HG03460 (cell line): ENCODE results near the gene CTDSP2.
"Not testable (repeated sequence)": the region's sequence is repeated elsewhere in the genome, so short reads cannot be mapped to it uniquely, and the experiment has no call there.

Experiments
- ATAC-seq: cut with Tn5 transposase; IDR thresholded peaks from one replicate; pipeline ENCODE4 v1.9.1; 2021; ENCODE audit not compliant: unreplicated experiment

The CTDSP2 gene

DNA sequence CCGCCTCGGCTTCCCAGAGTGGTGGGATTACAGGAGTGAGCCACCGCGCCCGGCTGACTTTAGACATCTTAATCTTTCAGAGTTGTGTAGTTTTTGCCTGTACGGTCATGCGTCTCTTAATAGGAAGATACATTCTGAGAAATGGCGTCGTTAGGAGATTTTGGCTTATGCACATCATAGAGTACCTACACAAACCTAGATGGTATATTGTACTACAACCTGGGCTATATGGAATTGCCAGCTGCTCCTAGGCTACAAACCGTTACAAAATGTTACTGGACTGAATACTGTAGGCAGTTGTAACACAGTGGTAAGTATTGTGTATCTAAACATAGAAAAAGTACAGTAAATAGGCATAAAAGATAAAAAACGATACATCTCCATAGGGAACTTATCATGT lies 62.7 kb downstream of the CTDSP2 start:
- no peak for ATAC-seq

DNA sequence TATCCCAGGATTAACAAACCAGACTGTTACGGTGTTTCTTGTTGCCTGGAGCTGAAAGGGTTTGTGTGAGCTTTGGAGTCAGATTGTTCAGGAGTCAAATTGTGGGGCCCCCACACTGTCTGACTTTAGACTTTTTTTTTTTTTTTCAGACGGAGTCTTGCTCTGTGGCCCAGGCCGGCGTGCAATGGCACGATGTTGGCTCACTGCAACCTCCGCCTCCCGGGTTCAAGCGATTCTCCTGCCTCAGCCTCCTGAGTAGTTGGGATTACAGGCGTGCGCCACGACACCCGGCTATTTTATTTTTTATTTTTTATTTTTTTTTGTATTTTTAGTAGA lies 63.1 kb downstream of the CTDSP2 start:
- no peak for ATAC-seq

DNA sequence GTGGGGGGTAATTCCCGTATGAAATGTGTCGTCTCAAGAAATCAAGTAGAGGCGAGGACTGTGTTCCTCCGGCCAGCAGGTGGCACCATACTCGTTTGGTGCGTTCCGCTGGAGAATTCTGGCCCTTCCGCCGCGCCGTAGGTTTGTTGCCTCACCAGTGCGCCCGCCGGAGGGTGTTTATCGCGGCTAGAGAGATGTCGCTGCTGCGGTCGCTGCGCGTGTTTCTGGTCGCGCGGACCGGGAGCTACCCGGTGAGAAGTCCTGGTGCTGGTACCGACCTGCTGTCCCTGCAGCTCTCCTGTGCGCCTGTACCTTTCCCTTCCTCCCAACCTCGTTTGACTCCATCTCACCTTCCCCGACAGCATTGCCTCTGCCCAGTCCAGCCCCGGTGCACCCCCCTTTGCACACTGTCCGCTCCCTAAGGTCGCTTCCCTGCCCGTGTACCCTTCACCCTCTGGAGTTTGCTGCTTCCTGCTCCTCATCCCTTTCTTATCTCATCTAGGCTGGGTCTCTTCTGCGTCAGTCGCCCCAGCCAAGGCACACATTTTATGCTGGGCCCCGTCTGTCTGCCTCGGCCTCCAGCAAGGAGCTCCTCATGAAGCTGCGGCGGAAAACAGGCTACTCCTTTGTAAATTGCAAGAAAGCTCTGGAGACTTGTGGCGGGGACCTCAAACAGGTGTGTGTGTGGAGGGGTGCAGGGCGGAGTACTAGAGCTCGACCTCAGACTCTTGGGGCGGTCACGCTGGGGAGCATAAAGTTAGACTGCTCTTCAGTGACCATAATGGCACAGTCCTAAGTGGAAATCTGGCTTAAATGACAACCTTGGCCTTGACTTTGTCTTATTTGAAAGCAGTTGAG lies 63.7 kb downstream of the CTDSP2 start, which contains the start of gene TSFM:
Gene TSFM, plus strand, starts transcription at position 180 of the 858 bp plus-strand sequence. Its CDS starts 15 bp downstream, at position 195.
- peak; percentile 87 for ATAC-seq

DNA sequence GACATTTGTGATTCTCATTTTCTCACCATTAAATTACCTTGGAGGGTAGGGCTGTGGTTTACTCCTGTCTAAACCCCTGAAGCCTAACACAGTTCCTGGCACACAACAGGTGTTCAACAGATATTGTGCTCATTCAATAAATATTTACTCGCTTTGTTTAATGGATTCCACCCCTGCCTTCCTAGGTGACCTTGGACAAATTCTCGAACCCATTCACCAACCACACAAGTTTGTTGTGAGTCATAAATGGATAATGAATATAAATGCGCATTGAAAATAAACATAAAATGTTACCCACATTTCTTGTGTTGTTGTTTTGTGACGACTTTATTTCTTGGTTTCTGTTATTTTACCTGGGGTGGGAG lies 64.3 kb downstream of the CTDSP2 start:
- no peak for ATAC-seq

DNA sequence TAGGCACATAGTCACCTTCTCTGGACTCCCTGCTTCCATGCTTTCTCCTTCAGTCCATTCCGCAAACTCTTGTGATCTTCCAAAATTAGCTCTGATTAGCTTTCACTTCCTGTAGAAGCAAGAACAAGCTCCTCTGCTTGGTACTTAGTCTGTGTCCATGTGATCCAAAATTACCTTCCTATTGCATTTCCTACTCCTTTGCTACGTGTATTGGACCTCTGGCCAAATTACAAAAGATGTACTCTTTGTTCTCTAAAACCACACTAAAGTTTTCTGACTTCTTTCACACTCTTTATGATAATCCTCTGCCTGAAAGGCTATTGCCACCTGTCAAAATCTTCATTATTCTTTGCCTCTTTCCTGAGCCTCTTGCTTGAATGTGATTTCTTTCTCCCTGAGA lies 64.7 kb downstream of the CTDSP2 start:
- ATAC-seq: no peak

DNA sequence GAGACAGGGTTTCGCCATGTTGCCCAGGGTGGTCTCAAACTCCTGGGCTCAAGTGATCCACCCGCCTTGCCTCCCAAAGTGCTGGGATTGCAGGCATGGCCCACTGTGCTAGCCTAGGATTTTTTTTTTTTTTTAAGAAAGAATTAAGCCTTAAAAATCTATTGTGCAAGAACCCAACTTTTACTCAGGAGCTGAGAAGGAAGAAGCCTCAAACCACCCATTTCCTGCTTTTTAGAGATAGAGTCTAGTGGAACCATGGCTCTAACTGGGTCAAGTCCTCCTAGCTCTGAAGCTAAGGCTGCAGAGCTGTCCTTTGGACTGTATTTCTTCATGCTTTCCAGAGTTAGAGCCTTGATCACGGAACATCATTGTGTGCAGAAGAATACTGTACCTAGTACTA lies 65.3 kb downstream of the CTDSP2 start:
- ATAC-seq: no peak

DNA sequence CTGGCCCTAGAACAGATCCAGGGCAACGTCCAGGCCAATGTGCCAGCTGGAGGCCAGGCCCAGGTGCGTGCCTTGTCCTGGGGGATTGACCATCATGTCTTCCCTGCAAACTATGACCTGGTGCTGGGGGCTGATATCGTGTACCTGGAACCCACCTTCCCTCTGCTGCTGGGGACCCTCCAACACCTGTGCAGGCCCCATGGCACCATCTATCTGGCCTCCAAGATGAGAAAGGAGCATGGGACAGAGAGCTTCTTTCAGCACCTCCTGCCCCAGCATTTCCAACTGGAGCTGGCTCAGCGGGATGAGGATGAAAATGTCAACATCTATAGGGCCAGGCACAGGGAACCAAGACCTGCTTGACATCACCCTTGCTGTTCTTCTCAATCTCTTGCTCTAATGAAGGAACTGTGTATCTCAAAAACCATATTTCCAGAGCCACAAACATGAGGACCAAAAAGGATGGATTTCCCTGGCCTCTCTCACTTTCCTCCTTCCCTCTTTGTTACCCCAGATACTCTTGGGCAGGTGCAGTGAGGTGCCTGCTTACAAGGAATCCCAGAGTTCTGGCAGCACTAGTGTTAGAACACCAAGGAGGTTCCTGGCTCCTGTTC lies 66.1 kb downstream of the CTDSP2 start:
- no peak for ATAC-seq

DNA sequence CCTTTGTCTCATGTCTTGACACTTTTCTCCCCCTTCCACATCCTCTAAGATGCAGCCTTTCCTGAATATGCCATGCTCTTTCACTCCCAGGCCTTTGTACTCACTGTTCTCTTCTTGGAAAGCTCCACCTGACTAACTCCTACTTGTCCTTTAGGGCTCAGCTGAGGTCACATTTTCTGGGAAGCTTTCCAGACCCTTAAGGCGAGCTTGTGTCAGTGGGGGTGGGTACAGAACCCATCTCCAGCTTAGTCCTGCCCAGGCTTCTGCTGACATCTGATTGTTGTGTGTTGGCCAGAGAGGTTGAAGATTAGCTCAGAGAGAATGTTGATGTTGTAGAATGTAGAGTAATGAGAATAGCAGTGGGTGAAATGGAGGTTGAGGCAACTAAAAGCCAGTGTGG lies 66.8 kb downstream of the CTDSP2 start:
- ATAC-seq: no peak

DNA sequence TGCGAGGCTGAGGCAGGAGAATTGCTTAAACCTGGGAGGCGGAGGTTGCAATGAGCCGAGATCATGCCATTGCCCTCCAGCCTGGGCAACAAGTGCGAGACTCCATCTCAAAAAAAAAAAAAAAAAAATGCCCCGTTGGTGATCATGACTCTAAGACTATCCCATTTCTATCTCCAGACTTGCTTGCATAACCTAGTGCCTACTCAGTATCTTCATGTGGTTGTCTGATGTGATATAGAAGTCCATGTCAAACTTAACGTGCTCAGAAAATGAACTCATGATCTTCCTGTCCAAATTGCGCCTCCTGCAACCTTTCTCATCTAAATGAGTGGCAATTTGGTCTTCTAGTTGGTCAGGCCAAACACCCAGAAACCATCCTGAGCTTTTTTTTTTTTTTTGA lies 68.6 kb downstream of the CTDSP2 start:
- ATAC-seq: no peak

DNA sequence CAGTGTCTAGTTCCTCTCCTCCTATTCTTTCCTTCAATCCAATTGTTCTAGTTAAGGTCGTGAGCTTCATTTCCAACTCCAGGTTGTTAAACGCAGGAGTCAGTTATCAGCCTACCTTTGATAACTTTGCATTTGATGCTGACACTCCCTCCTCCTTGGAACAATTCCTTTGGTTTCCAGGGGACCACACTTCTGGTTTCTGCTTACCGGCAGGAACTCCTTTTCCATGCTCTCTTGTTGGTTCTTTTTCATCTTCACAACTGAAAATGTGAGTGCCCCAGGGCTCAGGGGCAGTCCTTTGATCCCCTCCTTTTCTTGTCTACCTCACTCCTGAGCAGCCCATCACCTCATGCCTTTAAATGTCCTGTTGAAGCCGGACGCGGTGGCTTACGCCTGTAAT lies 69.2 kb downstream of the CTDSP2 start:
- no peak for ATAC-seq

DNA sequence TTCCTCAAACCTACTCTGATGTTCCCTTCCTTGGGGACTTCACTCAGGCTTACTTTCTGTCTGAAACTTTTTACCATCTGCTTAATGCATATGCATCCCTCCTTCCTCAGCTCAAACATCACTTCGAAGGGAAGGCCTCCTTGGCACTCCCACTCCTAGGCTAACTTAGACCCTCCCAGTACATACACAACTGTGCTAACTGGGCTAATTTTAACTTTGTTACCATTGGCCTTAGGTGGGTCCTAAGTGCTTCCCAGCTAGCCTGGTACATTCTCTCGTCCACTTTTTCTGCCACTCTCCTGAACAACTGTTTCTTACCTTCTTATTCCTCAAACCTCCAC lies 70.3 kb downstream of the CTDSP2 start:
- no peak for ATAC-seq

DNA sequence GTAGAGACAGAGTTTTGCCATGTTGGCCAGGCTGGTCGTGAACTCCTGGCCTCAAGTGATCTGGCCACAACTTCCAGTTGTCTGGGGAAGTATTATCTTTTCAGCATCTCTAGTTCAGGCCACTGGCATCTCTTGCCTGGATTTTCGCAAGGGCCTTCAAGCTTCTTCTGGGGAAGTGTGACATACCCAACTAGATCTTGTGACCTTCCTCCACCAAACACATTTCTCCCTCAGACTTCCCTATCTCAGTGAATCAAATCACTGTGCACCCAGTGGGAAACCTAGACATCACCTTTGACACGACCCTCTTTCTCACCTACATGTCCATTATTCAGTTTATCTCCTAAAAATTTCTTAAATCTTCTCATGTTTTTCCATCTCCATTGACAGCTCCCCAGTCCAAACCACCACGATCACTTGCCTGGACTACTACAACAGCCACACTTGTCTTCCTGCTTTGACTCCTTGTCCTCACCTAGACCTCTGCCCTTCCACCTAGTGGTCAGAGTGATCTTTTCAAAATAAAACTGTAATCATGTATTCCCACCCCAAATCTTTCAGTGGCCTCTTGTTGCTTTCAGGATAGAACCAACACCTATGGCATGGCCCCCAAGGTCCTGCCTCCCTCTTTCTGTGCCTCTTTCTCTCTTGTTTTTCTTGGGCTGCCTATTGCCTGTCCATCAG lies 70.8 kb downstream of the CTDSP2 start:
- ATAC-seq: no peak

DNA sequence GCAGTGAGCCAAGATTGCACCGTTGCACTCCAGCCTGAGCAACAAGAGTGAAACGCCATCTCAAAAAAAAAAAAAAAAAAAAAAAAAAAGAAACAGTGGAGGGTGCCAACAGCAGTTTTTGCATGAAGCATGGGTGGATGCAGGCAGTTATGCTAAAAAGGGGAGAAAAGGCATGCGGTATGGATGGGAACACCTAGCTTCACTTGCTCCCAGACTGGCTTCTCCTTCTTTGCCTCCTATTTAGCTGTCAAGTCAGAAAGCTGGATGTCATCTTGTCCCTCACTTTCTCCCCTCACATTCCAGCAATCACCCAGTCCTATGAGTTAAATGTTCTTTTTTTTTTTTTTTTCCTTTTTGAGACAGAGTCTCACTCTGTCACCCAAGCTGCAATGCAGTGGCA lies 71.5 kb downstream of the CTDSP2 start:
- ATAC-seq: no peak

DNA sequence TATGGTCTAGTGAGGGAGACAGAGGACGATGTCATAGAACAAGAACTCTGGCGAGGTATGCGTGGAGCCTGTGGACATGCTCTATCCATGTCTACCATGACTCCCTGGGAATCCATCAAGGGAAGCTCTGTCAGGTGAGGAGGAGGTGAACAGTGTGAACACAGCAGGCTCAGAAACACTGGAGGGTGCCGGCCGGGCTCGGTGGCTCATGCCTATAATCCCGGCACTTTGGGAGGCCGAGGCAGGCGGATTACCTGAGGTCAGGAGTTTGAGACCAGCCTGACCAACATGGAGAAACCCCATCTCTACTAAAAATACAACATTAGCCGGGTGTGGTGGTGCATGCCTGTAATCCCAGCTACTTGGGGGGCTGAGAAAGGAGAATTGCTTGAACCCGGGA lies 71.9 kb downstream of the CTDSP2 start:
- ATAC-seq: not testable (repeated sequence)

DNA sequence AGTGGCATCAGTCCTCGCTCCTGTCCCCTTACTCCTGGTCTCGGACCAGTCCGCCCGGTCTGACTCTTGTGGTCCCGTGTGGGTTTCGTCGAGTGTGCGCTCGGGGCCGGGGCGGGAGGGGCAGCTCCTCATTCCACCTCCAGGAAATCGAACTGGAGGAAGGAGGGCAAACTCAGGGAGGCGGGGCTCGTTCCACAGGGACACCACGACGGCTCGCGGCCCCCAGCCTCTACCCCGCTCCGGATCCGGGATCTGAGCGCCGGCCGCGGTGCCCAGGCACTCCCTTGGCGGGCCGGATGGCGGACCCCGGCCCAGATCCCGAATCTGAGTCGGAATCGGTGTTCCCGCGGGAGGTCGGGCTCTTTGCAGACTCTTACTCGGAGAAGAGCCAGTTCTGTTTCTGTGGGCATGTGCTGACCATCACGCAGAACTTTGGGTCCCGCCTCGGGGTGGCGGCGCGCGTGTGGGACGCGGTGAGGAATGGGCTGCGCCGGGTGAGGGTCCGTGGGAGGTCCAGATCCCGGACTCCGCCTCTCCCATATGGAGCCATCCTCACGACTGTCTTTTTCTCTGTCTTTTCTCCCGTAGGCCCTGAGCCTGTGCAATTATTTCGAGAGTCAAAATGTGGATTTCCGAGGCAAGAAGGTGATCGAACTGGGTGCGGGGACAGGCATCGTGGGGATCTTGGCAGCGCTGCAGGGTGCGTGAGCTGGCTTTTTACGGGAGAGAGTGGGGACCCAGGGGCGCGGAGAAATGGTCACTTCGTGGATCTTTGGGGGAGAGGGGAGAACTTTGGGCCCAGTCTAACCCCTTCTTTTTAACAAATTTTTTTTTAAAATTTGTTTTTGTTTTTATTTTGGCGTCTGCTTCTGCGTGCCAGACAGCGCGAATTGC lies 73.9 kb downstream of the CTDSP2 start, which contains the start of gene EEF1AKMT3:
Gene EEF1AKMT3, plus strand, starts transcription at position 186 of the 894 bp plus-strand sequence. Its CDS starts 111 bp downstream, at position 297.
- ATAC-seq: peak; percentile 37

DNA sequence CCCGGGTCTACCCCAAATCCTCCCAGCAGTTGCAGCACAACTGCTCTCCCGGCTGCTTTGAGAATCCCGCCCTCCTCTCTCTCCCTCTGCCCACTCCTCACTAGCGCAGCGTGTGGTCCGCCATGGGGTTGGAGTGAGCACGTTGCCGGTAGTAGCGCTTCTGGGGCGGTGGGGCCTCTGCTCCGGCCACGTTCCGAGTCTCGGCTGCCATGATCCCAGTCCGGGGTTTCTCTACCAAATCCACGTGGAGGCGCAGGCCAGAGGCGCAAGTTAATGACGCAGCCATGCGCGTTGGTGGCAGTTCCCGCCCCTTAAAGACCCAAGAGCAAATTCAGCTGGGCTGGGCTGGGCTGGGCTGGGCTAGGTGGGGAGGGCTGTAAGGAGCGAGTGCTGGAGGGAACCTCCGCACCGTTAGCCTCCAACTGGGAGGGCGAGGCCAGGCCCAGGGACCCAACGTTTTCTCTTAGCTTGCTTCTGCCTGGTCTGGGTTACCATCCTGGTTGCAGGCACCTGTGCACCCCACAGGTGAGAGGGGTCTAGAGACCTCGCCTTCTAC lies 74.6 kb downstream of the CTDSP2 start, which contains the start of gene METTL1:
Gene METTL1, minus strand, starts transcription at position 233 of the 556 bp plus-strand sequence. Its CDS starts 22 bp downstream, at position 211.
- peak; percentile 77 for ATAC-seq

DNA sequence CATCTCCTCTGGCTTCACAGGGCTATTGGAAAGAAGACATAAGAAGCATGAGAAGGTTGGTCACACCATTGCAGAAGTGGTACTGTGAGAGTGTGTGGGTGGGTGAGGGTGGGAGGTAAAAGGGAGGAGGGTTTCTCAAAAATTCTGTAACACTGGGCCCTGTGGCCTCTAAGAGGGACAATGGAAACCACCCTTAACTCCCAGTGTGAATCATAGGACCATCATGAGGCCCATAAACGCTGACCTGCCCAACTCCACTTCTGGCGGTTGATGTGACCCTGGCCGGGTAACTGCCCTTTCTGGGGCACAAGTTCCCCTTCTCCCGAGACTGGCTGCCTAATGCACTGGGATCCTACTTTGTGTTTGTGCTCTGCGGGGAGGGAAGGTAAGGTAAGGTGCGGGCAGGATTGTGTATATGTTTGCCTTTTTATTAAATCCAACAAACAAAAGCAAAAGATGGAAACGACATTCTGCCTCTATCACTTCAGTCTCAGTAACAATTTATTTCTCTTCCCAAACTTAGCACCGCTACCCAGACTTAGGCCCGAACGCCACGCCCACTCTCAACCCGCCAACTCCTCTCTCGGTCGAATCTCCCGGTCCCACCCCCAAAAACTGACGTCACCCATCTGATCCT lies 75.2 kb downstream of the CTDSP2 start:
- peak; percentile 75 for ATAC-seq

DNA sequence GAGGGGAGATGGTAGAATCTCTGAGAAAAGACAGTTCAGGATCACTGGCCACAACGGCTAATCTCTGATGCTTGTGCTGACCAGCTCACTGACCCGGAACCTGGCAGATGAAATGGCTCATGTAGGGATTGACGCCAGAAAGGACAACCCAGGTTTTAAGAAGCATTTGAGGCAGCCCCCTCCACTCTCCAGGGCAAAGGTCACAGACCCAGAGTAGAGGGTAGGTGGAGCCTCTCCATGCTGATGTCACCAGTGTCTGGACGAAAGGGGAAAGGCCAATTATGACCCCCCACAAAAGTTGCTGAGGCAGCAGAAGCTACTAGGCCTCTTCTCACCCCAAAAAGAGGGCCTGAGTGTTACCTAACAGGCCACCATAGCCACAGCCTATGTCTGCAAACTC lies 75.8 kb downstream of the CTDSP2 start:
- no peak for ATAC-seq
